Stimulated activated effector memory CD8-positive, alpha-beta T cell treated with anti-CD3 and anti-CD28 coated beads, Interleukin-12 subunit alpha, Interleukin-12 subunit beta, amount 100 ng/mL, for 72 hours (primary cell): ENCODE data around the gene RETREG3.
"Not testable (repeated sequence)": the region's sequence is repeated elsewhere in the genome, so short reads cannot be mapped to it uniquely, and the experiment has no call there.

Experiments
- ATAC-seq: fragments of 150-1000 bp; cut with Tn5 transposase; 2 replicates; pipeline ENCODE4 v1.10.0; 2021
- DNase-seq, 2 donors: peaks; one replicate each; pipeline ENCODE4 v3.0.0; 2021 to 2022; ENCODE audit warnings: low spot score in 2 of 2
- H3K27ac Mint-ChIP-seq: one replicate; pipeline ENCODE4 v1.8.0; 2022; ENCODE audit warnings: mild to moderate bottlenecking, mixed read lengths
- H3K36me3 Mint-ChIP-seq: one replicate; pipeline ENCODE4 v1.8.0; 2022; ENCODE audit warnings: mild to moderate bottlenecking, mixed read lengths
- H3K4me1 Mint-ChIP-seq: one replicate; pipeline ENCODE4 v1.8.0; 2022; ENCODE audit warnings: mixed read lengths
- H3K4me3 Mint-ChIP-seq: one replicate; pipeline ENCODE4 v1.8.0; 2022; ENCODE audit warnings: mild to moderate bottlenecking, mixed read lengths
- H3K9me3 Mint-ChIP-seq: one replicate; pipeline ENCODE4 v1.8.0; 2022; ENCODE audit warnings: mixed read lengths

Gene RETREG3

GRCh38 chr17:42566883-42567573 lies 42.1 kb downstream of the RETREG3 start, which contains the start of gene MLX:
Gene MLX, plus strand, starts transcription at chr17:42567100. Its CDS starts 25 bp downstream, at chr17:42567125.
- no peaks in the 10 kb centered on the region for H3K9me3 Mint-ChIP-seq
- DNase-seq (peak; percentile 91 to 97), ATAC-seq (peak; percentile 82)
- peaks cover 64% of the 10 kb centered on the region for H3K4me1 Mint-ChIP-seq
- H3K4me3 Mint-ChIP-seq: peak within 1 kb of the TSS; percentile 93
- H3K36me3 Mint-ChIP-seq: peaks cover 83% of the 10 kb centered on the region
- peak within 1 kb of the TSS; percentile 95 for H3K27ac Mint-ChIP-seq

- no peak for ATAC-seq
- Mint-ChIP-seq H3K4me3 (peak overlapping the region; percentile 93), H3K36me3 (peaks cover 83% of the 10 kb centered on the region), H3K4me1 (peaks cover 63% of the 10 kb centered on the region), H3K27ac (peak overlapping the region; percentile 95), H3K9me3 (no peaks in the 10 kb centered on the region)
- no peak for DNase-seq
Measured at GRCh38 chr17:42566215-42566882, 42.8 kb downstream of the RETREG3 start.

- peak overlapping the region; percentile 95 for H3K27ac Mint-ChIP-seq
- ATAC-seq: no peak
- no peak for DNase-seq
- no peaks in the 10 kb centered on the region for H3K9me3 Mint-ChIP-seq
- peaks cover 77% of the 10 kb centered on the region for H3K36me3 Mint-ChIP-seq
- peak overlapping the region; percentile 93 for H3K4me3 Mint-ChIP-seq
- peaks cover 63% of the 10 kb centered on the region for H3K4me1 Mint-ChIP-seq
Measured at GRCh38 chr17:42565523-42566214, 43.5 kb downstream of the RETREG3 start.

GRCh38 chr17:42564815-42565522 lies 44.2 kb downstream of the RETREG3 start:
- Mint-ChIP-seq H3K36me3 (peaks cover 70% of the 10 kb centered on the region), H3K4me3 (no peak overlapping the region), H3K9me3 (no peaks in the 10 kb centered on the region), H3K27ac (peak overlapping the region; percentile 98), H3K4me1 (peaks cover 63% of the 10 kb centered on the region)
- DNase-seq (no peak), ATAC-seq (no peak)

- Mint-ChIP-seq H3K4me3 (peak overlapping the region; percentile 92), H3K9me3 (no peaks in the 10 kb centered on the region), H3K27ac (peak overlapping the region; percentile 98), H3K36me3 (peaks cover 60% of the 10 kb centered on the region), H3K4me1 (peaks cover 59% of the 10 kb centered on the region)
- DNase-seq (no peak), ATAC-seq (no peak)
Measured at GRCh38 chr17:42563950-42564349, 45.2 kb downstream of the RETREG3 start.

- H3K4me3 Mint-ChIP-seq: peak overlapping the region; percentile 92
- ATAC-seq (no peak), DNase-seq (no peak)
- peaks cover 55% of the 10 kb centered on the region for H3K4me1 Mint-ChIP-seq
- no peaks in the 10 kb centered on the region for H3K9me3 Mint-ChIP-seq
- H3K36me3 Mint-ChIP-seq: peaks cover 56% of the 10 kb centered on the region
- peak overlapping the region; percentile 98 for H3K27ac Mint-ChIP-seq
Measured at GRCh38 chr17:42563543-42563942, 45.6 kb downstream of the RETREG3 start.

GRCh38 chr17:42563143-42563509 lies 46.0 kb downstream of the RETREG3 start:
- peaks cover 54% of the 10 kb centered on the region for H3K36me3 Mint-ChIP-seq
- H3K27ac Mint-ChIP-seq: peak overlapping the region; percentile 98
- no peak for ATAC-seq

GRCh38 chr17:42562388-42563142 lies 46.6 kb downstream of the RETREG3 start:
- no peak for DNase-seq
- Mint-ChIP-seq H3K4me3 (peak overlapping the region; percentile 92), H3K27ac (peak overlapping the region; percentile 98), H3K9me3 (no peaks in the 10 kb centered on the region), H3K36me3 (peaks cover 48% of the 10 kb centered on the region), H3K4me1 (peaks cover 47% of the 10 kb centered on the region)
- peak; percentile 19 for ATAC-seq

More at GRCh38 chr17:42563143-42563509, 46.0 kb downstream of the RETREG3 start:
- DNase-seq: no peak
- peak overlapping the region; percentile 92 for H3K4me3 Mint-ChIP-seq
- H3K9me3 Mint-ChIP-seq: no peaks in the 10 kb centered on the region
- peaks cover 53% of the 10 kb centered on the region for H3K4me1 Mint-ChIP-seq

- DNase-seq (peak; percentile 89 to 96), ATAC-seq (peak; percentile 80)
- Mint-ChIP-seq H3K4me1 (peaks cover 45% of the 10 kb centered on the region), H3K4me3 (peak within 1 kb of the TSS; percentile 92), H3K27ac (peak within 1 kb of the TSS; percentile 98), H3K9me3 (no peaks in the 10 kb centered on the region), H3K36me3 (peaks cover 42% of the 10 kb centered on the region)
Measured at GRCh38 chr17:42561897-42562387, 47.2 kb downstream of the RETREG3 start, which contains the start of gene COASY. Gene COASY, plus strand, starts transcription at chr17:42562148. Its CDS starts 475 bp downstream, at chr17:42562623.

GRCh38 chr17:42560246-42560645 lies 48.9 kb downstream of the RETREG3 start:
- ATAC-seq (no peak), DNase-seq (no peak)
- H3K27ac Mint-ChIP-seq: peak overlapping the region; percentile 27
- H3K4me1 Mint-ChIP-seq: peaks cover 36% of the 10 kb centered on the region
- peaks cover 25% of the 10 kb centered on the region for H3K36me3 Mint-ChIP-seq
- no peaks in the 10 kb centered on the region for H3K9me3 Mint-ChIP-seq
- peak overlapping the region; percentile 92 for H3K4me3 Mint-ChIP-seq

- Mint-ChIP-seq H3K27ac (no peak overlapping the region), H3K4me1 (peaks cover 28% of the 10 kb centered on the region), H3K9me3 (no peaks in the 10 kb centered on the region), H3K4me3 (no peak overlapping the region), H3K36me3 (peaks cover 24% of the 10 kb centered on the region)
- DNase-seq (no peak), ATAC-seq (no peak)
Measured at GRCh38 chr17:42559075-42559474, 50.1 kb downstream of the RETREG3 start.

GRCh38 chr17:42555961-42556617 lies 53.1 kb downstream of the RETREG3 start:
- not testable (repeated sequence) for H3K9me3 Mint-ChIP-seq, H3K27ac Mint-ChIP-seq, DNase-seq, H3K36me3 Mint-ChIP-seq
- ATAC-seq: peak; percentile 14
- Mint-ChIP-seq H3K4me3 (peak overlapping the region; percentile 90), H3K4me1 (peaks cover 16% of the 10 kb centered on the region)

GRCh38 chr17:42555122-42555622 lies 54.0 kb downstream of the RETREG3 start:
- peaks cover 16% of the 10 kb centered on the region for H3K4me1 Mint-ChIP-seq
- H3K4me3 Mint-ChIP-seq: peak overlapping the region; percentile 90
- H3K36me3 Mint-ChIP-seq: no peaks in the 10 kb centered on the region
- H3K9me3 Mint-ChIP-seq: no peaks in the 10 kb centered on the region
- peak overlapping the region; percentile 93 for H3K27ac Mint-ChIP-seq
- DNase-seq: no peak
- ATAC-seq: peak; percentile 1
